Neural cell (in vitro differentiated cells): ENCODE results near the gene STK24. TPM values are rescaled to one million over a fixed set of nuclear protein-coding genes. Genes with fewer than 3 reads are reported as not detected.

Source experiments
- H2AFZ ChIP-seq: fragments of 200-600, 300-800 bp; sonication (generic), shearing (Covaris generic); 2 replicates; pipeline ENCODE4 v1.6.0; 2014; ENCODE audit warnings: low read depth, mild to moderate bottlenecking, antibody characterized with exemption, low read length, moderate library complexity
- H3F3A ChIP-seq: fragments of 200-600 bp; shearing (Covaris generic); 2 replicates; pipeline ENCODE4 v1.6.1; 2016; ENCODE audit warnings: mild to moderate bottlenecking, moderate library complexity, mixed read lengths, antibody characterized with exemption, low read length; ENCODE audit not compliant: insufficient read depth, poor library complexity, severe bottlenecking
- H3K27ac ChIP-seq: fragments of 200-600, 300-800 bp; sonication (generic), shearing (Covaris generic); 2 replicates; pipeline ENCODE4 v1.5.1; 2014; ENCODE audit warnings: mild to moderate bottlenecking, low read length, moderate library complexity
- H3K27me3 ChIP-seq: fragments of 300-800, 200-600 bp; sonication (generic), shearing (Covaris generic); 2 replicates; pipeline ENCODE4 v1.6.0; 2014; ENCODE audit warnings: mild to moderate bottlenecking, low read depth, low read length, moderate library complexity; ENCODE audit not compliant: insufficient read depth
- H3K36me3 ChIP-seq: fragments of 300-800, 200-600 bp; sonication (generic), shearing (Covaris generic); 2 replicates; pipeline ENCODE4 v1.5.1; 2014; ENCODE audit warnings: mild to moderate bottlenecking, antibody characterized with exemption, low read length, moderate library complexity; ENCODE audit not compliant: insufficient read depth
- H3K4me2 ChIP-seq: fragments of 300-800, 200-600 bp; sonication (generic), shearing (Covaris generic); 2 replicates; pipeline ENCODE4 v1.6.0; 2014; ENCODE audit warnings: mild to moderate bottlenecking, low read length
- H3K4me3 ChIP-seq: fragments of 300-800, 200-600 bp; sonication (generic), shearing (Covaris generic); 2 replicates; pipeline ENCODE4 v1.5.1; 2014; ENCODE audit warnings: mild to moderate bottlenecking, low read length, moderate library complexity
- H3K79me2 ChIP-seq: fragments of 200-600 bp; shearing (Covaris generic); replicated peaks from 2 replicates; pipeline ENCODE4 v1.6.0; 2014; ENCODE audit warnings: mild to moderate bottlenecking, low read length, moderate library complexity; ENCODE audit not compliant: insufficient read depth
- H3K9ac ChIP-seq: fragments of 300-800, 200-600 bp; sonication (generic), shearing (Covaris generic); 2 replicates; pipeline ENCODE4 v1.6.1; 2016; ENCODE audit warnings: mild to moderate bottlenecking, low read length, mixed read lengths
- H3K9me2 ChIP-seq: fragments of 200-600 bp; shearing (Covaris generic); 2 replicates; pipeline ENCODE4 v1.6.1; 2016; ENCODE audit warnings: mild to moderate bottlenecking, low read length, mixed read lengths; ENCODE audit not compliant: insufficient read depth
- H3K9me3 ChIP-seq: fragments of 200-600, 300-800 bp; sonication (generic), shearing (Covaris generic); 2 replicates; pipeline ENCODE4 v1.6.1; 2016; ENCODE audit warnings: mild to moderate bottlenecking, mixed run types, low read length, moderate library complexity, mixed read lengths
- H4K20me1 ChIP-seq: fragments of 200-600 bp; shearing (Covaris generic); 2 replicates; pipeline ENCODE4 v1.6.1; 2016; ENCODE audit warnings: mild to moderate bottlenecking, mixed run types; ENCODE audit not compliant: insufficient read depth
- CTCF ChIP-seq: fragments of 450-650 bp; IDR thresholded peaks from 2 replicates; pipeline ENCODE4 v1.5.1; 2014; ENCODE audit warnings: antibody characterized with exemption, mild to moderate bottlenecking, moderate library complexity; ENCODE audit not compliant: poor library complexity, severe bottlenecking
- EP300 ChIP-seq: fragments of 450-650 bp; conservative IDR thresholded peaks from 2 replicates; pipeline ENCODE4 v1.6.1; 2014; ENCODE audit warnings: antibody characterized with exemption, mild to moderate bottlenecking, moderate library complexity; ENCODE audit not compliant: poor library complexity, severe bottlenecking
- EZH2 ChIP-seq: fragments of 200-600, 300-800 bp; shearing (Covaris generic), sonication (generic); IDR thresholded peaks from 2 replicates; pipeline ENCODE4 v1.6.1; 2014; ENCODE audit warnings: antibody characterized with exemption, low read length, borderline replicate concordance, mild to moderate bottlenecking; ENCODE audit not compliant: insufficient read depth, poor library complexity, severe bottlenecking
- MXI1 ChIP-seq: fragments of 450-650 bp; conservative IDR thresholded peaks from 2 replicates; pipeline ENCODE4 v1.6.1; 2014; ENCODE audit warnings: antibody characterized with exemption, mild to moderate bottlenecking; ENCODE audit not compliant: poor library complexity, severe bottlenecking
- POLR2AphosphoS5 ChIP-seq: IDR thresholded peaks from 2 replicates; pipeline ENCODE4 v1.6.1; 2012
- RAD21 ChIP-seq: fragments of 450-650 bp; conservative IDR thresholded peaks from 2 replicates; pipeline ENCODE4 v1.6.1; 2014; ENCODE audit warnings: antibody characterized with exemption, mild to moderate bottlenecking, moderate library complexity
- REST ChIP-seq: IDR thresholded peaks from 2 replicates; pipeline ENCODE4 v1.6.1; 2012; ENCODE audit warnings: borderline replicate concordance
- SMC3 ChIP-seq: fragments of 450-650 bp; conservative IDR thresholded peaks from 2 replicates; pipeline ENCODE4 v1.6.1; 2014; ENCODE audit warnings: antibody characterized with exemption, mild to moderate bottlenecking, moderate library complexity; ENCODE audit not compliant: poor library complexity
- TAF1 ChIP-seq: IDR thresholded peaks from 2 replicates; pipeline ENCODE4 v1.6.1; 2012; ENCODE audit warnings: low read depth
- polyA plus RNA-seq: library from polyadenylated mRNA; depleted of rRNA; stranded (reverse); fragments of >200 nt; gene quantifications from 2 replicates; pipeline ENCODE4 v1.2.3, GENCODE V29; 2014

STK24 gene
- polyA plus RNA-seq, 1 donor from 2014 or later, result 66.0 TPM

GRCh38 chr13:98520674-98521449, 56.0 kb downstream of the STK24 start:
- Histone ChIP-seq H3K79me2 (peaks cover 20% of the 10 kb centered on the region), H3K9me3 (no peaks in the 10 kb centered on the region), H4K20me1 (no peaks in the 10 kb centered on the region), H2AFZ (no peak overlapping the region), H3K36me3 (no peaks in the 10 kb centered on the region), H3K9me2 (no peaks in the 10 kb centered on the region), H3K4me3 (no peak overlapping the region), H3K9ac (no peak overlapping the region), H3K27ac (peak overlapping the region; percentile 15), H3F3A (no peaks in the 10 kb centered on the region), H3K27me3 (no peaks in the 10 kb centered on the region), H3K4me2 (no peak overlapping the region)
- no peak for TF ChIP-seq CTCF
- TF ChIP-seq MXI1, result no peak
- TF ChIP-seq EP300, result no peak
- no peak for TF ChIP-seq REST
- TF ChIP-seq POLR2AphosphoS5, result no peak
- no peak for TF ChIP-seq TAF1
- TF ChIP-seq RAD21, result no peak
- no peak for TF ChIP-seq EZH2
- TF ChIP-seq SMC3, result no peak

GRCh38 chr13:98519976-98520375, 56.9 kb downstream of the STK24 start:
- H3K36me3 ChIP-seq, result no peaks in the 10 kb centered on the region
- peak overlapping the region; percentile 15 for H3K27ac ChIP-seq
- TF ChIP-seq POLR2AphosphoS5, result peak; percentile 35
- TF ChIP-seq RAD21, result no peak
- no peaks in the 10 kb centered on the region for H3F3A ChIP-seq
- H3K27me3 ChIP-seq, result no peaks in the 10 kb centered on the region
- no peaks in the 10 kb centered on the region for H3K9me2 ChIP-seq
- H2AFZ ChIP-seq, result no peak overlapping the region
- H3K9me3 ChIP-seq, result no peaks in the 10 kb centered on the region
- H3K9ac ChIP-seq, result no peak overlapping the region
- no peaks in the 10 kb centered on the region for H4K20me1 ChIP-seq
- H3K79me2 ChIP-seq, result peaks cover 15% of the 10 kb centered on the region
- no peak overlapping the region for H3K4me2 ChIP-seq
- H3K4me3 ChIP-seq, result no peak overlapping the region
